Measurements from ENCODE around the gene APCS. TPM values are rescaled to one million over a fixed set of nuclear protein-coding genes. Genes with fewer than 3 reads are reported as not detected.

Gene APCS
- total RNA-seq, 1 donor from 2014 or later: not detected

Other genes starting within 250 kb of the APCS start
- gene OR10J4, start 155.6 kb upstream of the APCS start, total RNA-seq: not detected in 2 replicates
- not detected in 2 replicates for gene OR10J1, start 148.1 kb upstream of the APCS start, total RNA-seq
- gene OR10J5, start 51.8 kb upstream of the APCS start, total RNA-seq: not detected in 2 replicates
- not detected in 2 replicates for gene CRP, start 126.8 kb downstream of the APCS start, total RNA-seq
- gene DUSP23, start 193.1 kb downstream of the APCS start, total RNA-seq: 20.7 and 32.5 TPM in 2 replicates
- gene FCRL6, start 214.5 kb downstream of the APCS start, total RNA-seq: not detected in 2 replicates
- not detected in 2 replicates for gene SLAMF8, start 239.0 kb downstream of the APCS start, total RNA-seq

Measured in lung microvascular endothelial cell (primary cell).